ENCODE measurements around the gene RSPH6A. TPM values are rescaled to one million over a fixed set of nuclear protein-coding genes. Genes with fewer than 3 reads are reported as not detected.

The RSPH6A gene
- total RNA-seq, result under 1 TPM; 0.12 to 0.21 TPM

DNA sequence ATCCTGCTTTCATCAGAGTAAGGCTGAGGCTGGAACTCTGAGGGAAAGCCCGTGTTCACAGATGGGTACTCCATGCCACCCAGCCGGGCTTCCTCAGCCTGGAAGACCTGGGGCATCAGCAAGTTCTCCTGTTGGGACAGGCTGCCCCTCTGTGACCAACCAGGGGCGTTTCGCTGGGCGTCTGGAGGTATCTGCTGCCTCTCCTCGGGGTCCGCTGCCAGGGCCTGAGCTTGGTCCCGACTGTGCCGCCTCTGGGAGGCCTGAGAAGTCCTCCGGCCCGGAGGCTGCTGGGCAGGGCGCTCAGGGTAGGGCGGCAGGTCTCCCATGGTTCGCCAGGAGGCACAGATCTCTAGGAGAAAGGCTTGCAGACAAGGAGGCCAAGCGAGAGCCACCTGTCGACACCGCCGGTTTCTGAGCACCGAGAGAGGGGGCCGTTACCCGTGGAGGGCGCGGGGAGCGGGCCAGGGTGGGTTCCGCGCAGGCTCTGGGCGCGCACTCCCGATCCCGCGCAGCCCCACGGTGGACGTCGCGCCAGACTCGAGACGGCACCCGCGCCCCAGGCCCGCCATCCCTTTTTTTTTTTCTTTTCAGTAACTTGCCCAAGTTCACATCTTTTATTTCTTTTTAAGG lies at the start of gene RSPH6A:
Gene RSPH6A, minus strand, starts transcription at position 458 of the 630 bp plus-strand sequence. Its CDS starts 132 bp downstream, at position 326.
- H3K36me3 Mint-ChIP-seq, result peaks cover 2% of the 10 kb centered on the region
- H3K9me3 Mint-ChIP-seq, result no peaks in the 10 kb centered on the region
- H3K4me3 Mint-ChIP-seq, result no peak within 1 kb of the TSS
- H3K4me1 Mint-ChIP-seq, result peaks cover 5% of the 10 kb centered on the region
- DNase-seq, result no peak
- peaks cover 36% of the 10 kb centered on the region for H3K27me3 Mint-ChIP-seq
- H3K27ac Mint-ChIP-seq, result peak within 1 kb of the TSS; percentile 28

DNA sequence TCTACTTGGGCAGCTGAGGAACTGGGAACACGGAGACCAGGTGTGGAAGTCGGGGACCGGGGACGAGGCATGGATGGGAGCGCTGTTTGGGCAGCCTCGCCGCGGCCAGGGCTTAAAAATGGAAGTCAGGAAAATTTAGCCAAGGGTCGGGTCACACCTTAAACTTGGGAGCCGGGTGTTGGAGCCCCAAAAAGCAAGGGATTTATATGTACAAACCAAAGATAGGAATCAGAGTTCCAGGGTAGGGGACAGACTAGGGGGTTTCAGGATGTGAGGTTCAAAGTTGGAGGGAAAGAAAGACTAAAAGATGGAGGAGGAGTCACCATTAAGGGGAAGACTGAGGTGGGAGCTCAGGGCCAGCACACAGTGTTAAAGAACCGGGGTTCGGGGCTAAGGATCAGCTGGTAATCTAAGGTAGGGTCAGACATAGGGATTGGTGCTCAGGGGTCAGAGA lies 49.5 kb upstream of the RSPH6A start:
- Mint-ChIP-seq H3K9me3 (no peaks in the 10 kb centered on the region), H3K4me3 (peak overlapping the region; percentile 65), H3K27ac (no peak overlapping the region), H3K36me3 (peaks cover 9% of the 10 kb centered on the region), H3K4me1 (peaks cover 23% of the 10 kb centered on the region), H3K27me3 (peaks cover 35% of the 10 kb centered on the region)
- no peak for DNase-seq

DNA sequence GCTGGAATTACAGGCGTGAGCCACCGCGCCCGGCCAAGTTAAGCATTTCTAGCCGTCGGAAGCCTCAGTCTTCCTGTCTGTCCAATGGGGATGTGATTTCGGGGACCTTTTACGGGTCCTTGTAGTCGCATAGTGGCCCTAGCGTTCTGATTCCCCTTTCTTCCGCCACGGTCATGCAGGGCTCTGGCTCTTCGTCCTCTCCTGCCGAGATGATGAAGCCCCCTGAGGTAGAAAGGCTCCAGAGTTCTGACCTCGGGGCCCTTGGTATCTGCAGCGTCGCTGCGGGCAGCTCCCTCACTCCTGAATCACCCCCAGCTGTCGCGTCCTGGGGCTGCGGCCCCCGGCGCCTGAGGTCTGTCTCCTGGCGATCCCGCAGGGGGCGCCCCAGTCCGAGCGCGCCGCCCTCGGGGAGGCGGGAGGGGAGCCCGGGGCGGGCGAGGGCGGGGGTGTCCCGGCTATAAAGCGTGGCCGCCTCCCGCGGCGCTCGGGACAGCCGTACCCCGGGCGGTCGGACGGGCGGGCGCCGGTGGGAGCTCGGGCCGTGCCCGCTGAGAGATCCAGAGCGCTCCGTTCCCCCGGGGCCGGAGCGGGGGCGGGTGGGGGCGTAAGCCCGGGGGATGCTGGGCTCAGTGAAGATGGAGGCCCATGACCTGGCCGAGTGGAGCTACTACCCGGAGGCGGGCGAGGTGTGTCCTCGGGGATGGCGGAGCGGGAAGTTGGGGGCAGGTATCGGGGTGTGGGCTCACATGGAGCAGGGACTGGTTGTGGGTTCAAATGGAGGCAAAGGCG lies 48.9 kb upstream of the RSPH6A start, which contains the start of gene FOXA3:
Gene FOXA3, plus strand, starts transcription at position 487 of the 789 bp plus-strand sequence. Its CDS starts 131 bp downstream, at position 618.
- no peaks in the 10 kb centered on the region for H3K9me3 Mint-ChIP-seq
- peaks cover 23% of the 10 kb centered on the region for H3K4me1 Mint-ChIP-seq
- H3K4me3 Mint-ChIP-seq, result peak within 1 kb of the TSS; percentile 90
- H3K36me3 Mint-ChIP-seq, result peaks cover 14% of the 10 kb centered on the region
- peaks cover 35% of the 10 kb centered on the region for H3K27me3 Mint-ChIP-seq
- DNase-seq, result peak; percentile 78
- peak within 1 kb of the TSS; percentile 97 for H3K27ac Mint-ChIP-seq

DNA sequence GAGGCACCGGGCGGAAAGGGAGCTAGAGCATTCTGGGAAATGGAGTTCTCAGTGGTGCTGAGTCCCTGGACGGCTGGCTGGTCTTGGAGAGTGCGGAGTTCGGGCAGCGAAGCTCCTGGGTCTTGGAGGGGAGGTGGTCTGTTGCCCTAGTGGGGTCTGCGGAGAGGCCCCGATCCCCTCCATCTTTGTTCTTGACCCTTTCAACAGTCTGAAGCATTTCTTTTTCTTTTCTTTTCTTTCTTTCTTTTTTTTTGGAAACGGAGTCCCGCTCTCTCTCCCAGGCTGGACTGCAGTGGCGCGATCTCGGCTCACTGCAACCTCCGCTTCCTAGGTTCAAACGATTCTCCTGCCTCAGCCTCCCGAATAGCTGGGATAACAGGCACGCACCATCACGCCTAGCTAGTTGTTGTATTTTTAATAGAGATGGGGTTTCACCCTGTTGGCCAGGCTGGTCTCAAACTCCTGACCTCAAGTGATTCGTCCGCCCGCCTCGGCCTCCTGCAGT lies 48.3 kb upstream of the RSPH6A start:
- H3K4me3 Mint-ChIP-seq, result peak overlapping the region; percentile 90
- peak overlapping the region; percentile 97 for H3K27ac Mint-ChIP-seq
- no peak for DNase-seq
- H3K9me3 Mint-ChIP-seq, result no peaks in the 10 kb centered on the region
- H3K36me3 Mint-ChIP-seq, result peaks cover 19% of the 10 kb centered on the region
- peaks cover 35% of the 10 kb centered on the region for H3K27me3 Mint-ChIP-seq
- H3K4me1 Mint-ChIP-seq, result peaks cover 23% of the 10 kb centered on the region

DNA sequence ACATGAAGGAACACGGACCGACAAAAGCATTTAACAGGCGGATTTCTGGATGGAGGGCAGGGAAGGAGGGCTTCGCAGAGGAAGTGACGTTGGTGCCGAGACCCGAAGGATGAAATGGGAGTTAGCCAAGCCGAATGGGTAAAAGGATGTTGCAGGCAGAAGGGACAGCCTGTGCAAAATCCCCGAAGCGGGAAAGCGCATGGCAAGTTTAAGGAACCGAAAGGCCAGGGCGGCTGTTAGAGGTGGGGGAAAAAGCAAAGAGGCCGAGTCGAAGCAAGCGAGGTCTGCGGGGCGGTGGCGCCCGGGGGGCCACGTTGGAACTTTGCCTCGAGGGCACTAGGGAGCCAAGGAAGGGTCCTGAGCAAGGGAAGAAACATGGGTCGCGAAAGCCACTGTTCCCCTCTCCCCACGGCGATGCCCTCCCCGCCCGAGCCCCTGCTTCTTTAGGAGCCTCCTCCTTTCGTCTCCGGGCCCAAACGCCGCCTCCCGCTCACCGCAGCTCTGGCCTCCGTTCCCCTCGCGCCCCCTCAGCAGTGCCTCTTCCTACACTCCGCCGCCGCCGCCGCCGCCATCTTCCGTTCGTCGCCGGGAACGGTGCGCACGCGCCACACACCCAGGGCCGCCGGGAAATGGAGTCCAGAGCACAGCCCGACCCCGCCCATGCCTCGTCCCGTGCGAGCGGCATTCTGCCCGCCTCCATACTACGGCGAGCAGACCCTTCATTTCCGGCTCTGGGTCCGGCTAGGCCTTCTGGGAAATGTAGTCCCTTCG lies 47.6 kb upstream of the RSPH6A start, which contains the start of gene SYMPK:
Gene SYMPK, minus strand, starts transcription at position 584 of the 771 bp plus-strand sequence. CDS start 8,652 bp downstream, outside the sequence.
- Mint-ChIP-seq H3K4me3 (peak within 1 kb of the TSS; percentile 90), H3K36me3 (peaks cover 23% of the 10 kb centered on the region), H3K4me1 (peaks cover 23% of the 10 kb centered on the region), H3K27me3 (peaks cover 35% of the 10 kb centered on the region), H3K9me3 (no peaks in the 10 kb centered on the region), H3K27ac (peak within 1 kb of the TSS; percentile 97)
- DNase-seq, result peak; percentile 100

DNA sequence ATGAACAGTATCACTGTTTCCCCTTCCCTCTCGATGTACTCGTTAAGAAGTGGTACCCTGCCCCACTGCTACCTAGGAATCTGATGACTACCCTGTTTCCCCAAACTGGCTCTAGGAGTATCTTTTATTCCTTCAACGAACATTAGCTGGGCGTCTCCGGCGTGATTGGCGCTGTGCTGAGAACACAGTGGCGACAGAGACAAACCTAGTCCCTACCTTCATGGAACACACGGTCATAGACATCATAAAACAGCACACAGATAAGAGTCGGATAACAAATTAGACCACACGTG lies 47.1 kb upstream of the RSPH6A start:
- H3K27me3 Mint-ChIP-seq, result peaks cover 35% of the 10 kb centered on the region
- peak overlapping the region; percentile 97 for H3K27ac Mint-ChIP-seq
- peaks cover 23% of the 10 kb centered on the region for H3K4me1 Mint-ChIP-seq
- no peaks in the 10 kb centered on the region for H3K9me3 Mint-ChIP-seq
- peak overlapping the region; percentile 90 for H3K4me3 Mint-ChIP-seq
- H3K36me3 Mint-ChIP-seq, result peaks cover 23% of the 10 kb centered on the region
- no peak for DNase-seq

DNA sequence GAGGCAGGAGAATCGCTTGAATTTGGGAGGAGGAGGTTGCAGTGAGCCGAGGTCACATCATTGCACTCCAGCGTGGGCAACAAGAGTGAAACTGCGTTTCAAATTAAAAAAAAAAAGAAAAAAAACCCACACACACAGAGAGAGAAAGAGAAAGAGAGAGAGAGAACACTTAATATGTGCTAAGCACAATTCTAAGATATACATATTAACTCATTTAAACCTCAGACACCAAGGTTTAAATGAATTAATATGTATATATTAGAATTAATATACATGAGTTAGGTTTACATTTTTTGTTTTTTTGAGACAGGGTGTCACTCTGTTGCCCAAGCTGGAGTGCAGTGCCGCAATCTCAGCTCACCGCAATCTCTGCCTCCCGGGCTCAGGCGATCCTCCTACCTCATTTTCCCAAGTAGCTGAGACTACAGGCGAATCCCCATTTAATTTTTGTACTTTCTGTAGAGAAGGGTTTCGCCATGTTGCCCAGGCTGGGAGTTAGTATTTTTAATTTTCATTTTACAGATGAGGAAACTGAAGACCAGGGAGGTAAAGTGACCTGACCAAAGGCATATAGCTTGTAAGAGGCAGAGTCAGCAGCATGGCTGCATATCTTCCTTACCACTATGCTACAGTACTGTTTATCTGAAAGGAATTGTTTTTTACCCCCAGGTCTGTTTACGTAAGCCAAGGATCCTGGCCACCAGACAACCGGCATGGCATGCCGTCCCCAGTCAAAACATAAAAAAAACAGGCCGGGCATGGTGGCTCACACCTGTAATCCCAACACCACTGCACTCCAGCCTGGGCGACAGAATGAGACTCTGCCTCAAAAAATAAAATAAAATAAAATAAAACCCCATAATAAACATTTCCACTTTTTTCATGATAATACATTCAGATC lies 45.5 kb upstream of the RSPH6A start:
- Mint-ChIP-seq H3K27ac (no peak overlapping the region), H3K9me3 (no peaks in the 10 kb centered on the region), H3K27me3 (peaks cover 25% of the 10 kb centered on the region), H3K4me3 (no peak overlapping the region), H3K36me3 (peaks cover 24% of the 10 kb centered on the region), H3K4me1 (peaks cover 25% of the 10 kb centered on the region)
- no peak for DNase-seq

DNA sequence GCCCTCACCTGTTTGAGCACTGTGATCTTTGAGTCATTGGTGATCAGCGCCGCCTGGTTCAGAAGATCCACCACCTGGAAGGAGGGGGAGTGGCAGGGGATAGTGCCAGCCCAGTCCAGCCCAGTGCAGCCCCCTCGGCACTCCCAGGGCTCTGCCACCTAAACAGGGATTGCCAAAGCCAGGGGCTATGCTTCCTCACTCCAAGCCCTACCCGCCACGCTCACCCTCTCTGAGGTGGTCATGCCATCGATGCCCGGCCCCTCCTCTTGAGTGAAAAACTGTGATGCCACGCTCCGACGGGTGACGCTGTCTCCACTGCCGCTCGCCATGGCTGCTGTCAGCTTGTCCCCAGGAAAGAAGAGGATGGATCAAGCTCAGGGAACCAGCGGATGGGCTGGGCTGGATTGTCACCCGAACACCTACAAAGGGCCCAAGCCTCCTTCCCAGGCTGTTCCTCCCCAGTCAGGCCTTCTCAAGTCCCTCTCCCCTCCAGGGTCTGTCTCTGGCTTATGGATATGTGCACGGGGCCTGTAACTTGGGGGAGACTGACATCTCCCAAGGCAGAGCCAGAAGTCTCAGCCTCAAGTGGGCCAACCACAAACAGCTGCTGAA lies 39.2 kb upstream of the RSPH6A start:
- Mint-ChIP-seq H3K27me3 (no peaks in the 10 kb centered on the region), H3K27ac (no peak overlapping the region), H3K9me3 (no peaks in the 10 kb centered on the region), H3K4me1 (peaks cover 3% of the 10 kb centered on the region), H3K36me3 (peaks cover 28% of the 10 kb centered on the region), H3K4me3 (no peak overlapping the region)
- no peak for DNase-seq

DNA sequence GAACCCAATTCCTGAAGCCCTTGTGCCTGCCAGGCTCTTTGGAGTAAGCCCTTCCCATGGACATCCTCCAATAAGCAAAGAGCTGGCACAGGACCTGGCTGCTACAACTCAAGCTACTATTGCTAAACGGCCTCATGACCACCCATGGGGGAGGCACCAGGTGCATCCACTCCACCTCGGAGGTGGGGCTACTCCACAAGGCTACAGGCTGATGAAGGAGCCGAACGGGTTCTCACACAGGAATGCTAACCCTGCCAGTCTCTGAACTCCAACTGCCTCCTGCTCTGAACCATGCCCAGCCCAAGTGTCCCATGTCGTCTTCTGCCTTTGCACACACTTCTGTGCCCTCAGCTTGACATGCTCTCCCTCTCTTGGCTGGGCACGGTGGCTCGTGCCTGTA lies 37.9 kb upstream of the RSPH6A start:
- peaks cover 3% of the 10 kb centered on the region for H3K4me1 Mint-ChIP-seq
- no peak for DNase-seq
- no peaks in the 10 kb centered on the region for H3K27me3 Mint-ChIP-seq
- peaks cover 21% of the 10 kb centered on the region for H3K36me3 Mint-ChIP-seq
- H3K27ac Mint-ChIP-seq, result no peak overlapping the region
- H3K9me3 Mint-ChIP-seq, result no peaks in the 10 kb centered on the region
- H3K4me3 Mint-ChIP-seq, result no peak overlapping the region

DNA sequence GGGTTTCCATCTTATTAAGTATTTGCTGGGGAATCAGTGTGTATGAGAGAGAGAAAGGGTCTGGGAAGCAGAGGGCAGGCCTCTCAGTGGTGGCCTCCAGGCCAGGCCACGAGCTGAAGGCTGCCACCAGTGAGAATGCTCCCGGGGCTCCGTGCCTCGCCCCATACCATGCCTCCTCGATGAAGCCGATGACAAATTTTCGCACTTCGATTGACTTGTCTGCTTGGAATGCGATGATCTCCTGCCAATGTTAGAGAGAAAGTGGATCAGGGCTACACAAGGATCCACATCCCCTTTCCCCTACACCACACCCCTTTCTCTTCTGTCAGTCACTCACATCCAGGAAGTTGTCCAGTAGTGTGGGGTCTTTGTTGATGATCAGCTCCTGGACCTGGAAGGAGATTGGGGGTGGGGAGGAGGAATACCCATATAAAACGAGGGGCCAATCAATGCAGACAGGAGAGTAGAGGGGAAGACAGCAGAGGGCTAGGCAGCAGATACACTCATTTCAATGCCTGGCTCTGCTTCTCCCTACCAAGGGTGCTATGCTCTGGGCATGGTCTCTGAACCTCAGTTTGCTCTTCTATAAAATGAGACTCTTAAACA lies 37.1 kb upstream of the RSPH6A start:
- no peak overlapping the region for H3K27ac Mint-ChIP-seq
- no peak overlapping the region for H3K4me3 Mint-ChIP-seq

DNA sequence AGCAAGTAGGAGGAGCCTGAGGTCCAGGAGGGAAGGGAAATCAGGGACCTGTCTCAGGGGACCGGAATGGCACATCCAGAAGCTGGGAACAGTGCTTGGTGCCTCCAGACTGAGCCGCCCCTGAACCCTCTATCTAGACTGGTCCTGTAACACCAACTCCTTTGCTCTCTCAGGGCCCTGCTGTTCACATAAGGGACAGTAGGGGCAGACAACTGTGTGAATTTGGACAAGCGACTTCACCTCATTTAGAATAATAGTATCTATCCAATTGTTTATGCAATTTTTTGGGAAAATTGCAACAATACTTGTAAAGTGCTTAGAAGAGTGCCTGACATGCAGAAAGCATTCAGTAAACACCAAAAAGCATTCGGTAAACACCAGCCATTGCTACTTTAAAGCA lies 33.8 kb upstream of the RSPH6A start:
- DNase-seq, result no peak
- peaks cover 26% of the 10 kb centered on the region for H3K36me3 Mint-ChIP-seq
- no peak overlapping the region for H3K4me3 Mint-ChIP-seq
- H3K27ac Mint-ChIP-seq, result no peak overlapping the region
- no peaks in the 10 kb centered on the region for H3K4me1 Mint-ChIP-seq
- H3K9me3 Mint-ChIP-seq, result no peaks in the 10 kb centered on the region
- H3K27me3 Mint-ChIP-seq, result no peaks in the 10 kb centered on the region

More for the DNA sequence above, 37.1 kb upstream of the RSPH6A start:
- peaks cover 3% of the 10 kb centered on the region for H3K4me1 Mint-ChIP-seq
- H3K9me3 Mint-ChIP-seq, result no peaks in the 10 kb centered on the region
- no peak for DNase-seq
- H3K27me3 Mint-ChIP-seq, result no peaks in the 10 kb centered on the region
- H3K36me3 Mint-ChIP-seq, result peaks cover 25% of the 10 kb centered on the region

DNA sequence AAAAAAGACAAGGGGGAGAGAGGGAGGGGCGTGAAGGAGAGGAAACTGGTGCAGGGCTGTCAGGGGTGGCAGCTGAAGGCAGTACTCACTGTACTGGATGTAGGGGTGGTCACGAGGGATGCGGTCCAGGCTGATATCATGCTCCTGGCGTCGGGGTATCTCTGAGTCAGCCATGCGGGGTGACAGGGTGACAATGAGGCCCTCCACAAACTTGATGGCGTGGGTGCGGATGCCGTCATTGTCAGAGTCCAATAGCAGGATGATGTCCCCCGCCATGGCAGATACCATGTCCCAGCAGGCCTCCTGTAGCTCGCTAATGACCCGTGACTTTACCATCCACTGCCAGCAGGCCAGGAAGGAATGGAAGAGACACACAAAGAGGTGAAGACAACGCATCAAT lies 32.6 kb upstream of the RSPH6A start:
- Mint-ChIP-seq H3K4me3 (no peak overlapping the region), H3K4me1 (no peaks in the 10 kb centered on the region), H3K27me3 (no peaks in the 10 kb centered on the region), H3K36me3 (peaks cover 28% of the 10 kb centered on the region), H3K9me3 (no peaks in the 10 kb centered on the region), H3K27ac (no peak overlapping the region)
- DNase-seq, result no peak

DNA sequence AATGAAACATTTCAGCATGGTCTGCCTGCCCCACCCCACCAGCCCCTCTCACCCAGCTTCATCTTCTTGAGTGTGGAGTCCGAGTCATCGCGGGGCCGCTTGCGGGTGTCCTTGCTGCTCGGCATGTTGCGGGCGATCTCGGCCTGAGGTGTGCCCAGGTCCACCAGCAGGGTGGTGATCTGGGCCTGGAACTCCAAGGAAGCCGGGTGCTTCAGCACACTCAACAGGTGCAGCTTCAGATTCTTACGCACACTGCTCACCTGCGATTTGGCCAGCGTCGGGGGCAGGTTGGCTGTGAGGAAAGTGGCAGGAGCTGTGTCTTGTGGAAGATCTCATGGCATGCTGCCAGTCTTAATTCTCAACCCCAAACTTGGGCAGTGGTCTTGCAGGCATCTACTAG lies 27.1 kb upstream of the RSPH6A start:
- no peaks in the 10 kb centered on the region for H3K9me3 Mint-ChIP-seq
- H3K4me1 Mint-ChIP-seq, result no peaks in the 10 kb centered on the region
- no peak overlapping the region for H3K4me3 Mint-ChIP-seq
- peaks cover 49% of the 10 kb centered on the region for H3K36me3 Mint-ChIP-seq
- H3K27ac Mint-ChIP-seq, result no peak overlapping the region
- DNase-seq, result no peak
- H3K27me3 Mint-ChIP-seq, result no peaks in the 10 kb centered on the region
